Medulla oblongata (tissue), 1 donor: Measurements from ENCODE around the gene FLT3.

Experiments
- DNase-seq: peaks from one replicate; pipeline ENCODE4 v3.0.0-alpha.2; 2015; ENCODE audit errors: extremely low spot score

Gene FLT3

GRCh38 chr13:27960362-27961226 lies 139.8 kb downstream of the FLT3 start:
- DNase-seq = peak; percentile 7

- DNase-seq = no peak
Observed at GRCh38 chr13:27959976-27960361, 140.4 kb downstream of the FLT3 start.

- DNase-seq = no peak
Observed at GRCh38 chr13:27956576-27957300, 143.6 kb downstream of the FLT3 start.

- DNase-seq = no peak
Observed at GRCh38 chr13:27955014-27955591, 145.3 kb downstream of the FLT3 start.

- no peak for DNase-seq
Observed at GRCh38 chr13:27954406-27954851, 145.9 kb downstream of the FLT3 start.

- DNase-seq = peak; percentile 68
Observed at GRCh38 chr13:27953676-27954405, 146.5 kb downstream of the FLT3 start.
